H1 (cell line): ENCODE results near the gene PPFIBP2. TPM values are rescaled to one million over a fixed set of nuclear protein-coding genes. Genes with fewer than 3 reads are reported as not detected.

Experiments used
- SAP30 ChIP-seq: fragments of 300-600 bp; sonication (generic); IDR thresholded peaks from 2 replicates; pipeline ENCODE4 v1.7.1; 2012; ENCODE audit warnings: low read length, moderate library complexity, mild to moderate bottlenecking, inconsistent platforms; ENCODE audit not compliant: insufficient read depth, insufficient replicate concordance
- SIX5 ChIP-seq: IDR thresholded peaks from 2 replicates; pipeline ENCODE4 v1.6.1; 2011; ENCODE audit warnings: mild to moderate bottlenecking, low read depth, low read length
- polyA plus RNA-seq, 7 experiments: library from polyadenylated mRNA; depleted of rRNA in 3 of 7; stranded (reverse) in 5 of 7; unstranded in 2 of 7; fragments of >200 nt in 5 of 7; fragments of 200-250 nt in 2 of 7; gene quantifications; 1 replicate in 5 of 7; 2 replicates in 1 of 7; 4 replicates in 1 of 7; pipeline versions ENCODE4 v1.2.1 to v1.2.3, GENCODE V29; 2011 to 2013; ENCODE audit warnings: missing spikeins in 2 of 7, mixed read lengths in 2 of 7
- total RNA-seq: library from RNA; stranded (reverse); fragmentation: NEBNext Ultra II Directional; extraction: Animal tissue kit (Norgen Biotek cat#: 25700); gene quantifications from 2 replicates; pipeline ENCODE4 v1.2.1, GENCODE V29; 2021
- TF ChIP-seq, protein P1 (sequence below): IDR thresholded peaks from 2 replicates; pipeline ENCODE4 v1.6.1; 2012; ENCODE audit warnings: inconsistent platforms

Gene PPFIBP2
- total and polyA plus RNA-seq, 2 of the 8 experiments (the other 6 are each of a cell fraction or from before 2014, with no cell fraction given), result 5.5 to 9.8 TPM

DNA sequence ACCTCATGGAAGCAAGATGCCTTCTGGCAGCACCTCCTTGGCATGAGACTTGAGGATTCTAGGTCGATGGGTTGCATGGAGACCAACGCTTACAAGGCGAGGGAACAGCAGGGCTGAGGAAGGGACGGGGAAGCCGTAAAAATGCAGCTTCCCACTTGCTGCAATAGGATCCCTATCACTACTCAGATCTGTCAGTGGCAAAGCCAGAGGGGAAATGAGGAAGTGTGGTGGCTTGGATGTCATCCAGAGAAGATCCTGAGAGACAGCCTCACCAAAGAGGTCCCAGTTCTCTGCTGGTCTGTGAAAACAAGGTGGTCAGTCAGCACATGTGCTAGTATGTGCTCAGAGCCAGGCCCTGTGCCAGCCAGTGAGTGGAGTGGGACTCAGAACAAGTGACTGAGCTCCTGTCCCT, 137.3 kb downstream of the PPFIBP2 start (continued):
- TF ChIP-seq, protein P1, sequence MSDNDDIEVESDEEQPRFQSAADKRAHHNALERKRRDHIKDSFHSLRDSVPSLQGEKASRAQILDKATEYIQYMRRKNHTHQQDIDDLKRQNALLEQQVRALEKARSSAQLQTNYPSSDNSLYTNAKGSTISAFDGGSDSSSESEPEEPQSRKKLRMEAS, result no peak
- no peak for TF ChIP-seq SAP30
- TF ChIP-seq SIX5, result no peak
